AG04450 (cell line): ENCODE data around the gene ITGAE. TPM values are rescaled to one million over a fixed set of nuclear protein-coding genes. Genes with fewer than 3 reads are reported as not detected.

ENCODE experiments used
- CTCF ChIA-PET: fragments of 300-600, 350-600 bp; formaldehyde crosslinking; extraction: SDS; loops from one replicate; lab custom pipeline; 2022; ENCODE audit warnings: antibody characterized with exemption, inconsistent platforms; lab: Charles Lee
- POLR2A ChIA-PET: fragments of 350-600 bp; formaldehyde crosslinking; extraction: SDS; loops from one replicate; lab custom pipeline; 2021; ENCODE audit warnings: antibody characterized with exemption, inconsistent platforms; lab: Yijun Ruan, JAX
- DNase-seq: peaks from one replicate; pipeline ENCODE4 v3.0.0-alpha.2; 2011; ENCODE audit warnings: low read depth, low spot score
- H3K27ac ChIP-seq: one replicate; pipeline ENCODE4 v1.5.1; 2012; ENCODE audit warnings: low read depth, low read length, control low read depth
- H3K27me3 ChIP-seq: one replicate; pipeline ENCODE4 v1.6.0; 2012; ENCODE audit warnings: low read length; ENCODE audit not compliant: control insufficient read depth, insufficient read depth
- H3K4me3 ChIP-seq: 2 replicates; pipeline ENCODE4 v1.5.1; 2011; ENCODE audit warnings: mild to moderate bottlenecking, low read depth, low read length, control low read depth
- H3K9me3 ChIP-seq: 2 replicates; pipeline ENCODE4 v1.5.1; 2012; ENCODE audit warnings: low read length; ENCODE audit not compliant: control insufficient read depth, insufficient read depth
- CTCF ChIP-seq: IDR thresholded peaks from 2 replicates; pipeline ENCODE4 v1.5.1; 2011; ENCODE audit warnings: low read depth, low read length, control low read depth, inconsistent platforms
- polyA plus RNA-seq: library from polyadenylated mRNA; depleted of rRNA; stranded (reverse); fragments of >200 nt; gene quantifications from 2 replicates; pipeline ENCODE4 v1.2.3, GENCODE V29; 2011

Gene ITGAE
- polyA plus RNA-seq, 1 experiment, result 98.1 TPM

- no peak for TF ChIP-seq CTCF
- CTCF ChIA-PET, result no interaction called here
- H3K9me3 ChIP-seq, result peaks cover 17% of the 10 kb centered on the region
- POLR2A ChIA-PET, result no interaction called here
- DNase-seq, result no peak
- peaks cover 7% of the 10 kb centered on the region for H3K27me3 ChIP-seq
- no peak overlapping the region for H3K4me3 ChIP-seq
- no peak overlapping the region for H3K27ac ChIP-seq
Observed at GRCh38 chr17:3761918-3762380, 39.0 kb downstream of the ITGAE start.

GRCh38 chr17:3761036-3761917, 39.7 kb downstream of the ITGAE start:
- H3K27me3 ChIP-seq, result peaks cover 7% of the 10 kb centered on the region
- DNase-seq, result no peak
- H3K27ac ChIP-seq, result no peak overlapping the region
- no peak overlapping the region for H3K4me3 ChIP-seq
- ChIA-PET POLR2A (interaction anchor here (0.6 kb wide), 1 partner anchor 93 kb away, joined by 5 read pairs; no protein-coding TSS in a partner anchor), CTCF (interaction anchor here (1.4 kb wide), 1 partner anchor 85 kb away, joined by 5 read pairs; no protein-coding TSS in a partner anchor)
- TF ChIP-seq CTCF, result no peak
- H3K9me3 ChIP-seq, result peaks cover 16% of the 10 kb centered on the region

GRCh38 chr17:3759597-3760216, 41.3 kb downstream of the ITGAE start:
- peaks cover 7% of the 10 kb centered on the region for H3K27me3 ChIP-seq
- H3K4me3 ChIP-seq, result no peak overlapping the region
- no peak for TF ChIP-seq CTCF
- no peak for DNase-seq
- CTCF ChIA-PET, result interaction anchor here (0.7 kb wide), 1 partner anchor 22 kb away, joined by 4 read pairs; no protein-coding TSS in a partner anchor
- POLR2A ChIA-PET, result interaction anchor here (0.6 kb wide), 1 partner anchor 94 kb away, joined by 3 read pairs; no protein-coding TSS in a partner anchor
- no peak overlapping the region for H3K27ac ChIP-seq
- H3K9me3 ChIP-seq, result peaks cover 11% of the 10 kb centered on the region

- no peak for DNase-seq
- peaks cover 7% of the 10 kb centered on the region for H3K27me3 ChIP-seq
- H3K27ac ChIP-seq, result no peak overlapping the region
- CTCF ChIA-PET, result interaction anchor here (1.4 kb wide), 1 partner anchor 91 kb away, joined by 7 read pairs; the partner anchor contains the start of gene NCBP3
- TF ChIP-seq CTCF, result no peak
- no peak overlapping the region for H3K4me3 ChIP-seq
- peaks cover 11% of the 10 kb centered on the region for H3K9me3 ChIP-seq
- POLR2A ChIA-PET, result no interaction called here
Observed at GRCh38 chr17:3755335-3756030, 45.5 kb downstream of the ITGAE start.
